ENCODE results near the gene GPR39. TPM values are rescaled to one million over a fixed set of nuclear protein-coding genes. Genes with fewer than 3 reads are reported as not detected.
A peak's percentile ranks its signal among the peaks of the same experiment; 100 is the strongest.

GPR39 gene
- total RNA-seq, 1 experiment from 2014 or later = 4.7 TPM

- DNase-seq (ENCODE audit: low spot score) = no peak
These were observed 225.2 kb downstream of the GPR39 start for GRCh38 chr2:132641819-132642218.

GRCh38 chr2:132642415-132642814 is 225.8 kb downstream of the GPR39 start:
- DNase-seq (ENCODE audit: low spot score) = no peak

- DNase-seq (ENCODE audit: low spot score) = no peak
These were observed 228.6 kb downstream of the GPR39 start for GRCh38 chr2:132645176-132645575.

- DNase-seq (ENCODE audit: low spot score) = no peak
These were observed 229.3 kb downstream of the GPR39 start for GRCh38 chr2:132645722-132646539.

GRCh38 chr2:132646540-132647108 is 230.0 kb downstream of the GPR39 start:
- DNase-seq (ENCODE audit: low spot score) = no peak

- peak; percentile 46 for DNase-seq (ENCODE audit: low spot score)
These were observed 234.8 kb downstream of the GPR39 start for GRCh38 chr2:132651115-132652045.

- no peak for DNase-seq (ENCODE audit: low spot score)
These were observed 235.9 kb downstream of the GPR39 start for GRCh38 chr2:132652474-132652873.

GRCh38 chr2:132654335-132654734 is 237.7 kb downstream of the GPR39 start:
- DNase-seq (ENCODE audit: low spot score) = no peak

- no peak for DNase-seq (ENCODE audit: low spot score)
These were observed 238.4 kb downstream of the GPR39 start for GRCh38 chr2:132654968-132655367.

GRCh38 chr2:132656266-132656975 is 239.8 kb downstream of the GPR39 start:
- no peak for DNase-seq (ENCODE audit: low spot score)

- DNase-seq (ENCODE audit: low spot score) = no peak
These were observed 242.7 kb downstream of the GPR39 start for GRCh38 chr2:132659331-132659730.

GRCh38 chr2:132662732-132663131 is 246.1 kb downstream of the GPR39 start:
- no peak for DNase-seq (ENCODE audit: low spot score)

- DNase-seq (ENCODE audit: low spot score) = peak; percentile 25
These were observed 247.5 kb downstream of the GPR39 start for GRCh38 chr2:132664096-132664495.

GRCh38 chr2:132665401-132666140 is 249.0 kb downstream of the GPR39 start:
- DNase-seq (ENCODE audit: low spot score) = no peak

- DNase-seq (ENCODE audit: low spot score) = no peak
These were observed 251.1 kb downstream of the GPR39 start for GRCh38 chr2:132667706-132668105.

GRCh38 chr2:132668189-132668823 is 251.7 kb downstream of the GPR39 start:
- DNase-seq (ENCODE audit: low spot score) = no peak

GRCh38 chr2:132668987-132669907 is 252.6 kb downstream of the GPR39 start:
- no peak for DNase-seq (ENCODE audit: low spot score)

GRCh38 chr2:132669908-132670495 is 253.4 kb downstream of the GPR39 start, which contains the start of gene LYPD1:
Gene LYPD1, minus strand, starts transcription at chr2:132670205. Its CDS starts 273 bp downstream, at chr2:132669932.
- DNase-seq (ENCODE audit: low spot score) = peak; percentile 53

Data from A172 (cell line).